SKM-1 (cell line): ENCODE results near the gene SUSD1.

Source experiments
- DNase-seq: peaks from one replicate; lab custom pipeline; 2025; ENCODE audit not compliant: unreplicated experiment; lab: John Stamatoyannopoulos, UW

SUSD1 gene

DNA sequence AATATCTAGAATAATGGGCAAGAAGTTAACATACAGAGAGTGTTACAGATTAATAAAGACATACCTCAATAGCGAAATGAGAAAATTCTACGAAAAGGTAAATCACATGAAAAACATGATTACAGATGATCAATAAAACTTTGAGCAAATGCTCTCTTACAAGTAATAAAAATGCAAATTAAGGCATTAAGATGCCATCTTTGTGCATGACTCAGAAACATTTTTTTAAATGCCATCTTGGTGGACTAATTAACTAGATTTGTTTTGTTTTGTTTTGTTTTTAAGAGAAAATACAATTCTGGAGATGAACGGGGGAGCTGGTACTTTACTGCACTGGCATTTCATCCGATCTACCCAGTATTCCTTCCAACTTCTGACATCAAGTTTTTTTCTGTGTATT lies 130.2 kb downstream of the SUSD1 start:
- no peak for DNase-seq

DNA sequence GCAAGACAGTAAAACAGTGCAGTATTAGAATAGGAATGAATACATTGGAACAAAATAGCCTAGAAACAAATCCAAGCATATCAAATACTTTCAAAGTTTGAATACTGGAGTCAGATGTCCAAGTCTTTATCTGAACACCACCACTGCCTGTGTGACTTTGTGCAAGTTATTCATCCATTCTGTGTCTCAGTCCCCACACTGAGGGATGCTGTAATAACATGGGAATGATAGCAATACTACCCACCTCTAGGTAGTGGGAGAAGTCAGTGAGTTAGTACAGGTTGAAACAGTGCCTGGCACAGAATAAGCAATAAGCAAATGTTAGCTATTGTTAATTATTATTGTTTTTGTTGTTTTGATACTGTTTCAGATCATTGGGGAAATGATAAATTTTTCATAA lies 130.9 kb downstream of the SUSD1 start:
- DNase-seq = no peak

DNA sequence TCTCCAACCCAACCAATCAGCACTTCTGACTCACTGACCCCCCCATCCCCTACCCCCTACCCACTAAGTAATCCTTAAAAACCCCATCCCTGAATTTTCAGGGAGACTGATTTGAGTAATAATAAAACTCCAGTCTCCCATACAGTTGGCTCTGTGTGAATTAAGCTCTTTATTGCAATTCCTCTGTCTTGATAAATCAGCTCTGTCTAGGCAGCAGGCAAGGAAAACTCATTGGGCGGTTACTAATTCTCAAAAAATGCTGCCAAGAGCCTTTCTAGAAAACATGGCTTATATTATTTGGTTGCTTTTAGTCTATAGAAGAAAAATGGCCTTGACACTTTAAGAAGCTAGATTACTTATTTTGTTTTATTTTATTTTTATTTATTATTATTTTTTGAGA lies 131.7 kb downstream of the SUSD1 start:
- DNase-seq = no peak

DNA sequence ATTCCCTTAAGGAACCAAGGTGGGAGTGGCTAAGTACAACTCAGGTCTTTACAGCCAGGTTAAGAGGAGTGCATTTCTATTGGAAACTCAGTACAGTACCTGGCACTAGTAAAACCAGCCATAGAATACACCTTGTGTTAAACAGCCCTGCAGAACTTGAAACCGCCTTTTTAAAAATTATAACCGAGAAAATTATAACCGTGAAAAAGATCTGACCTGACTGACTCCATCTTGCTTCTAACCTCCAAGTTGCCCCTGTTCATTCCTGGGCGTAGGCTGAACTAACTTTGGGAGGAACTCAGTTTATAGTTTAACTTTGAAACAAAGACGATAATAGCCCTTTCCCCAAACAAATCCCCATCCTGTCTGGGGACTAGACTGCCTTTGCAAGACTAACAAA lies 132.3 kb downstream of the SUSD1 start:
- no peak for DNase-seq

DNA sequence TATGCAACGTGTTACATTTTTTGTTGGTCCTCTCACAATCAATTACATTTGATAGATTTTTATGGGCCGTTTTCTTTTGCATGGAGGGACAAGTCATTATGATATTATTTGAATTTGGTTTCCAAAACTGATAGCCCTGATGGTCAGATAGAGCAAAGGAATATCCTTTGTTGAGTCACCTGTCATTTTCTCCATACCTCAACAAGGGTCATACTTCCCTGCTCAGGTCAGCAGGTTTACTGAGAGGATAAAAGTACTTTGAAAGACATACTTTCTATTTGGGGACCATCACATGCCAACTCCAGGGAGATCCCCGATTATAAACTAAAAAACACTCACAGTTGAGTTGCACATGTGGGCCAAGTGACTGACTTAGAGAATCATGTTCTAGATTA lies 132.9 kb downstream of the SUSD1 start:
- no peak for DNase-seq

DNA sequence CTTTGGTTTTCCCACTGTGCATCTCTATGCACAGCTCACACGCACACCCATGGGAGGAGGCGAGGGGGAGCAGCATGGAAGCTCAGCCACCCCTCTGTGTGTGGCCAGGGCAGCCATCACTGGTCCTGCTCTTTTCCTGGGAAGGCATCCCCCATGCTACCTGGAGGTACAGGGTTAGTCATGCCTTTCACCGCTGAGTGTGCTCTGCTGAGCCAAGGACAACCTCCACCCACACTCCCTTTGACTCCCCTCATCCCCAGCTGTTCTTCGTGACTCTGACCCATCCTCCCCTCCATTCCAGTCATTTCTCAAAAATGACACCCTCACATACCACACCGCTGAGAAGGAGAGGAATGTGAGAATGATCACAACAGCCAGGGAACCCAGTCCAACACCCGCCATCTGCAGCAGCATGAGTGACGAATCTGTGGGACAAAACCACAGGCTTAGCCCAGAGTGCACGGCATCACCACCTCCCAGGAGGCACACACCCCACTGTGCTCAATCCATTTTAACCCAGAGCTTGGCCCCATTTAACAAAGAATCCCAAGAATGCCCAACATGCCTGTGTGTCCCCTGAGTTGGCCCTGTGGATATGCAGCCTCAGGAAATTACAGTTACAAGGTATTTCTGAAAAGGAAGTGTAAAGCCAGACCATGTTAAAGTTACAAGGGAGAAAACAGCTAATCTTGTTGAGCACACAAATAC lies 133.4 kb downstream of the SUSD1 start:
- no peak for DNase-seq

DNA sequence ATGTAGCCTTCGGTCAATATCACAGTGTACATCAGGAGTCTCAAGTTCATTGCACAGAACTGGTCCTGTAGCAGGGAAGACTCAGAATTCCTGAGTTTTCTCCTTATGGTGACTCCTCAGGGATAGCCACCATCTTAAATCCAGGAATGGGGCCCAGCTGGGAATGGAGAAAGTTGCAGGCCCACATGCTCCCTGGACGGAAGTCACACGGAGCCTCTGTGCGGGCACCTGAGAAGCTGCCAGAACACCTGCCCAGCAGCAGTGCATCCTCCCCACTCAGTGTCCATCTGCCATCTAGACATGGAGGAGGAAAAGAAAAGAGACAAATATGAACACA lies 133.9 kb downstream of the SUSD1 start:
- no peak for DNase-seq

DNA sequence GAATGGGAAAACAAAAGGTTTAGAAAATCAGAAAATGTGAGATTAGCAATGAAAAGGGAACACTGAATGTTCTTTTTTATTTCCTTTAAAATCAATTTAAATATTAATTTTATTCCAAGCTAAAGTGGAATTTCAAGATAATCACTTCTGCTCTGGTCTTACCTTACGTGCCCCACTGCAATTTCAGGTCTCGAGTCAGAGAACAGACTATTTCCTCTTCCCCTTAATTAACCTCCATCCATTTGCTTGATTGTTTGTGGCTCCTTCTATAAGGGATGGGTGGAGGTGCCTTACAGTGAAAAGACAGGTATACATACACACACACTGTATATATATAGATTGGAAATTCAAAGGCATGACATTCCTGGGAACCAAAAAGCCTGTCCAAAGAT lies 137.1 kb downstream of the SUSD1 start:
- no peak for DNase-seq

DNA sequence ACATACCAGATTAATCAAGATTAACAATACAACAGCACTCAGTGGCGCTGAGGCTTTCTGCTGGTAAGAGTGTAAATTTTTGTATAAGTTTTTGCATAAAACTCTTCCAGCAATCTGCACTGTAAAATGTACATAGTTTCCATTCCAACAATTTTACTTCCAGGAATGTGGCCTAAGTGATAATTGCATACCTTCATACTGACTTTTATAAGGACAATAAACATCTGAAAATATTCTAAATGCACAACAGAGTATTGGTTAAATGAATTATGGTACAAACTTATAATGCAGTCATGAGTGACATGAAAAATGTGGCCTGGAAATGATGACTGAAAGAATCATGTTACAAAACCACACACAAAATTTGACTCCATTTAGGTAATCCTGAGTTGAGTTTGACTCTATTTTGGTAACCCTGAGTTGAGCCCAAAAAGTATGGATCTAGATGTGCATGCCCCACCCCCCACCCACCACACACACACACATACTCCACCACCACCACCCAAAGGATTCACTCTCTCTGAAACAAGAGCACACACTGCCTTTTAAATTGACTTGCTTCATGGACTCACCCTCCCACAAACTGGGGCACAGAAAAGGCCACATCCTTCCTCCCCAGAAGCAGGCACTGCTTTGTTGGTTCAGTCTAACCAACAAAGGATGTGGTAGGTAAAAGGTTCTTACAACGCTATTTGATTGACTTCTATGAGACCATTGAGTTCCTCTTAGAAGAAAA lies 137.6 kb downstream of the SUSD1 start:
- DNase-seq = no peak

DNA sequence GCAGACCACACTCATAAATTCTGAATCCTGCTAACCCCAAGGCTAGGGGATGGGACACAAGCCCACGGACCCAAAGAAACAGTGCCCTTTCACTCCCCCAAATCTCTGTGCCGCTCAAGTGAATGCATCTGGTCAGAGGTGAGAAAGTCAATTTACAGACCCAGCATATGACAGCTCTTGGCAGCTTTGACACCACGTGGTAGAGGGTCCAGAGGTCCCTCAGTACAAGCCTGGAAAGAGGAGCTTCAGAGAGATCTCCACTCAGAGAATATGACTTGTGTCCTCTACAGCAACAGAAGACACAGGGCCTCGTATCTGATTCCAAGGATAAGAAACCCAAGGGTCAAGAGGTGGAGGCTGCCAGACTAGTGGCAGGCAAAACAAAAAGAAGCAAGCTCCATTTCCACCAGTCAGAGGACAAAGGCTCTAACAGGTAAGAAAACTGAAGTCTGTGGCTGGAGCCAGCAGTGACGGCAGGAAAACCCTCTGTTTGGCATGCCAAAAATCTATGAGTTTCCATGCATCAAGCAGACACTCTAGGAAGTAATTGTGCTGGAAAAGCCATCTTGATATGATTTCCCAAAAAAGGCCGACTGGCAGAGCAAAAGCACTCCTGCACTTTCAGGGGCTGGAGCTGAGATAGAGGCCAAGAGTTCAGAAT lies 139.8 kb downstream of the SUSD1 start:
- no peak for DNase-seq

DNA sequence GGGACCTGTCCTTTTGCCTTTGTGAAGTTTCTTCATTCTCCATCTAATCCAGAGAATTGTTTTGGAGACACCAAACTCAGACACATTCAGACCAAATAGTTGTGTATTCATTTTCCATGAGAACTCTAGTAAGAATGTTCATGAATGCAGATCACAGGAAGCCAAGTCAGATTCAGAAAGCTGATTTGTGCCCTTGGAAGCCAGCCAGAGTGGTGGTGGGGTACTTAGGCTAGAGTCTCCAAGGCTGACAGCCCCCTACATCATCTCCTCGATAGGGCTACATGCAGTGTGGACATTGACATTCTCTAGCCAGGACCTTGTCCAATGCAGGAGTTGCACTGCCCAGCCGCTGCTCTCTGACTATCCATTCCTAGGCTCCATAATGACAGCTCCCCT lies 140.9 kb downstream of the SUSD1 start:
- DNase-seq = no peak

DNA sequence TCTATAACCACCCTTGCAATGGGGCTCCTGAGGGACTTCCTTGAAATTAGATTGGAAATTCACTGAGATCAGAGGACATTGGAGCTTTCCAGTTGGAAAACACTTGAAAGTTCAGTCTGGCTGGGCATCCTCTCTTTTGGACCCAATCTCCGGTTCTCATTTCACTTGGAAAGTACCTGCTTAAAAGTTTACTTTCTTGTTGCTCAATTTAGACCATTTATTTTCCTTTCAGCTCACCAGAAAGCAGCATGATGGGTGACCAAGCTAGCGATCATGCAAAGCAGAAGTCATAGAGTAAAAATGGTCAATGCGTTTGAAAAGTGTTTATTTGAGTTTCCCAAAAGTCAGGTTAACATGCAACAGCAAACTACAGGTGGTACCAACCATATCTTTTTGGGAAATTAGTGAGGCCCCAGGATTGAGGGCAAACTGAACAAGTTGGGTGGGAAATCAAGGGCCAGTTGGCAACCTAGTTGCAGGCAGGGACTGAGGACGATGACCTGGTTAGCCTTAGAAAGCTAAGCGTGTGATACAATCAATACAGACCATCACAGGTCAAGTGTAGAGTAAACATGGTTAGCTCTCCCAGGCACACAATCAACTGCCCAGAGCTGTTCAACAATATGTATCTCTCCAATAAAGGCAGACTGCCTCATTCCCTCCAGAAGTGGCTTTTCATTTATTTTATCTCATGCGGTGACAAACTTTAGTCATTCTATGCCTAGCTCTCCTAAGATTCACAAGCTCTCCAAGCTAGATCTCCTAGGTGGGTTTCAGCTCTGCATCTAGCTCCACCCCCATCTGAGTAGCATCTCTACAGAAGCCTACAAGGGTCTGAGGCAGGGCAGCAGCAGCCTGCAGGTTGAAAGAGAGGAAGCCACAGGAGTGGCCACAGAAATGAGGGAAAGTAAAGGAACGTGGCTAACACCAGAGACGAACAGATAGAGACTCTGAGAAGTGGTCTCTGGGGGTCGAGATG lies 141.6 kb downstream of the SUSD1 start:
- DNase-seq = no peak

DNA sequence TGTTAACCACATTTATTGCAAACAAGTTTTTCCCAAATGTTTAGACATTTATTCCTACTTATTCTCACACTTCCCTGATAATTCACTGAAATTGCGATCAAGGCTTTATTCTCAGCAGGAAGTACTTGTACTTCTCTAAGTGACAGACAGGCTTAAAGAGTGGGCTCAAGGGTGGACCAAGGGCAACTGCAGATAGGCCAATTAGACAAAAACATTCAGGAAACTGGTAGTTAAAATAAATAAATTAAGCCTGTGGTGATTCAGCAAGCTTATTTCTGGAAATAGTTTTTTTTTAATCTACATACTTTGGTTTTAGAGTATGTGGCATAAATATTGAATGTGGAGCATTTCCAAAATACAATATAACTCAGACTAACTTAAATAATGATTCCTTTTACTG lies 142.4 kb downstream of the SUSD1 start:
- DNase-seq = no peak

DNA sequence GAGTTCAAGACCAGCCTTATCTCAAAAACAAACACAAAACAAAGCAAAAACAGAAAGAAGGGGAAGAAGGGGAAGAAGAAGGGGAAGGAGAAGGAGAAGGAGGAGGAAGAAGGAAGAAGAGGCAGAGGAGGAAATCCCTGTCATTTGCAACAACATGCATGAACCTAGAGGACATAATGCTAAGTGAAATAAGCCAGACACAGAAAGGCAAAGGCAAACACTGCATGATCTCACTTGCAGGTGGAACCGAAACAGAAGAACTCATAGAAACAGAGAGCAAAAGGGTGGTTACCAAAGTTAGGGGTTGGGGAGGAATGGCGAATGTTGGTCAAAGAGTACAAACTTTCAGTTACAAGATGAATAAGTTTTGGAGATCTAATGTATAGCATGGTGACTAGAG lies 143.1 kb downstream of the SUSD1 start:
- DNase-seq = no peak

DNA sequence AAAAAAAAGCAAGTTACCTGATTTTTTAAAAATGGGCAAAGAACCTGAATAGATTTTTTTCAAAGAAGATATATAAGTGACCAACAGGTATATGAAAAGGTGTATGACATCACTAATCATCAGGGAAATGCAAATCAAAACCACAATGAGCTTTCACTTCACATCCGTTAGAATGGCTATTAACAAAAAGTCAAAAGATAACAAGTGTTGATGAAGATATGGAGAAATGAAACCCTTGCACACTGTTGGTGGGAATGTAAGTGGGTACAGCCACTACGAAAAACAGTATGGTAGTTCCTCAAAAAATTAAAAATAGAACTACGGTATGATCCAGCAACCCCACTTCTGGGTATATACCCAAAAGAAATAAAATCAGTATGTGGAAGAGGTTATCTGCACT lies 143.7 kb downstream of the SUSD1 start:
- DNase-seq = no peak

DNA sequence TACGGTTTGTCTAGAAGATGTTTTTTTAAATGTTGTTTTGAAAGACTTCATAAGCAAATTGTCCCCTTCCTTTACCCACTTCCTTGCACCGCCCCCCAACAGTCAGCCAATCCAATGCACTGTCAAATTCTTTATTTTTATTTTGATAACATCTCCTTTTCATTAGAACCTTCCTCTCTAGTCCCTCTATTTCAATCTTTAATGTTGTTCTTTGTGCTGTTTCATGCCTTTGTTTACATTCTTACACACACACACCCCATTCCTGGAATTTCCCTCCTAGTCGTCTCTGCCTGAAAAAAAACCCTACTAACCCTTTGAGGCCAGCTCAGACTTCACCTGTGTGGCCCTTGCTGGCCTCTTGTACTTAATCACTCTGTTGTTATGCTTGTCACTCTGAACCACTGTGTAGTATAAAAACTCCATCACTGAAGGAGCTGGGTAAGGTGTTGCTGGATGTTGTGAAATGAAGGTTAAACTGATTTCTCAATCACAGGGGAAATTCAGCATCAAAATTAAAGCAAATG lies 145.1 kb downstream of the SUSD1 start:
- no peak for DNase-seq

DNA sequence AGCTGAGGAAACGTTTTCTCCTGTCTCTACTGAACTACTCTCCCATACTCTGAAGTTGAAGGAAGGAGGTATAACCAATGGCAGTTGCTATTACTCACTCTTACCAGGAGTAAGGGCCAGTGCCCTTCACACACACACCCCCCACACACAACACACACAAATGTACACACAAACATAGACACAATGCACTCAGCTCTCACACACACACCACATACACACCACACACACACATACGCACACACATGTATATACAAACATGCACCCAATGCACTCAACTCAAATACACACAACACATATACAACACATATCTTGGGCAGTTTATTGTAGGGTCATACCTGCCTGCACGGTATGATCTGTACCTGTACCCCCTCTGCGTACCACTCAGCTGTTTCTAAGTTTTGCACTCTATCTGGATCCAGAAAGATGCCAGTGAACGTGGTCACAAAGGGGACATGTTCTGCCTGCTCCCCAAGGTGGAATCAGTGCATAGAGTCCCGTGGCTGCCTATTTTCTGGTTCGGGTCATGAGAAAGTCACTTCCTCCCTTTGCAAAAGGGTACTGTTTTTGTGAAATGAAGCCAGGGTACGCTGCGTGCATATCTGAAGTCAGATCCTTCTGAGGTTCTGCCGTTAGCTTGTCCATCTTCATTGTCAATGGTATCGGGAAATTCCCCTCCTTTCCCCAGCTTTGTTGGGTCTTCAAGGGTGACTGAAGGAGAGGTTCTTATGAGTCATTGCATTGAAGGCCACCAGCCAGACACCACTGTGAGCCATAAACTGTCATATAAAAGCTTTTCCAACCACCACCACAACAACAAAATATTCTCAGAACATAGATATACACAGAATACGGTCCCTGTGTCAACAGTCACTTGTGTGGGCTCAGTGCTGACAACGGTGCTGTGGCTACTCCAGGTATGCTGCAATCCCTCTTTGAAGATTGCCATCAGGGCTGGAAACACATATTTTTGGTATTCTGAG lies 146.6 kb downstream of the SUSD1 start:
- no peak for DNase-seq

DNA sequence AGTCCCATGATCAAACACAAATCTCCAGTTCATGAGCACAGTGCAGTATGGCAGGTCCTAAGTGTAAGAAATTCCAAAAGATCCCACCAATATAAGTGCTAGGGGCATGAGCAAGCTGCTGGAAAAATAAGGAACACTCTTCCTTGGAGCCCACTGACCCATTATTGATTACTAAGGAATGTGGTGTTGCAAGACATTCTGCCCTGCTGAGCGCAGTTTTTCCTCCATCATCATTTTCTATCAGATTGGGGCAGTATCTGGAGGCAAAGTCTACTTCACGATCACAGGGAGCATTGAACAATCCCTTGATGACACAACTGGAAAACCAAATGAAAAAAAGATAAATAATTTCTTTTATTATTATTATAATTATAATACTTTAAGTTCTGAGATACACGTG lies 149.2 kb downstream of the SUSD1 start:
- no peak for DNase-seq

DNA sequence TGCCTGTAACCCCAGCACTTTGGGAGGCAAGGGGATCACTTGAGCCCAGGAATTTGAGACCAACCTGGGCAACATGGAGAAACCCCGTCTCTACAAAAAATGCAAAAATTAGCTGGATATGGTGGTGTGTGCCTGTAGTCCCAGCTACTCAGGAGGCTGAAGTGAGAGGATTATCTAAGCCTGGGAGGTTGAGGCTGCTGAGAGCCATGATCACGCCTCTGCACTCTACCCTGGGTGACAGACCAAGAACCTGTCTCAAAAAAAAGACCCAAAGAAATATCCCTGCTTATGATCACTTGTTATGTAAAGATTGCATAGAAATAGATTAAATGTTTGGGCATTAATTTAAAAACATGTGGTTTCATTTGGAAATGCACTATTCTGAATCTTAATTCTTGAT lies 153.4 kb downstream of the SUSD1 start:
- no peak for DNase-seq
